ENCODE measurements around the gene CMKLR1.

GRCh38 chr12:108350511-108350910 is 11.4 kb upstream of the CMKLR1 start:
- TF ChIP-seq CTCF (IDR thresholded peaks at IDR 0.05; ENCODE audit: low read depth, low read length, missing input control) (no peak), TAF1 (conservative IDR thresholded peaks at IDR 0.05) (no peak)

Measured in liver (tissue), 3 donors.